HepG2 (cell line): ENCODE data around the gene DGCR2. TPM values are rescaled to one million over a fixed set of nuclear protein-coding genes. Genes with fewer than 3 reads are reported as not detected.

Source experiments
- ATAC-seq: fragments of 200-7000 bp; cut with Tn5 transposase; 3 replicates; pipeline ENCODE4 v1.9.1; 2020; ENCODE audit warnings: mild to moderate bottlenecking, moderate library complexity
- BruUV-seq: library from RNA; stranded (reverse); fragments of 400-500 nt; replicated peaks from 2 replicates; lab custom pipeline; 2021; lab: Mats Ljungman, UMichigan
- CTCF ChIA-PET: fragments of 300-600 bp; formaldehyde crosslinking; extraction: SDS; loops from one replicate; lab custom pipeline; 2021; ENCODE audit warnings: low total read pairs, inconsistent platforms, low intra/inter-chr PET ratio; lab: Yijun Ruan, JAX
- POLR2A ChIA-PET: fragments of 350-600 bp; sonication (Branson Sonifier 250); formaldehyde crosslinking; loops from one replicate; lab custom pipeline; 2020; ENCODE audit warnings: antibody characterized with exemption, inconsistent platforms; lab: Yijun Ruan, JAX
- DNase-seq: peaks from one replicate; pipeline ENCODE4 v3.0.0-alpha.2; 2015; ENCODE audit warnings: low spot score
- FAIRE-seq: peaks from 3 replicates; lab custom pipeline; 2011; peaks lifted over from hg19 to GRCh38; lab: Jason Lieb, UNC
- H2AFZ ChIP-seq: one replicate; pipeline ENCODE4 v1.6.1; 2011; ENCODE audit warnings: low read length, inconsistent platforms
- H3K27ac ChIP-seq: fragments of 300-600 bp; 3 replicates; pipeline ENCODE4 v1.8.0; 2011; ENCODE audit warnings: mixed run types, mild to moderate bottlenecking, mixed read lengths, low read length, inconsistent platforms; ENCODE audit not compliant: insufficient read depth; ENCODE audit errors: extremely low read length
- H3K27me3 ChIP-seq, 2 experiments: fragments of 200-600 bp in 1 of 2; 2 replicates in 1 of 2; 3 replicates in 1 of 2; pipeline versions ENCODE4 v1.6.0 to v1.8.0; 2011; ENCODE audit warnings: low read length in 2 of 2, mild to moderate bottlenecking in 2 of 2, moderate library complexity in 2 of 2, inconsistent platforms in 1 of 2; ENCODE audit not compliant: insufficient read depth in 2 of 2, control insufficient read depth in 1 of 2
- H3K36me3 ChIP-seq, 2 experiments: fragments of 200-600 bp in 1 of 2; replicated peaks in 1 of 2; 2 replicates in 1 of 2; 3 replicates in 1 of 2; pipeline versions ENCODE4 v1.5.1 to v1.8.0; 2011; ENCODE audit warnings: low read length in 2 of 2, inconsistent platforms in 1 of 2; ENCODE audit not compliant: insufficient read depth in 2 of 2, control insufficient read depth in 1 of 2
- H3K4me1 ChIP-seq: 2 replicates; pipeline ENCODE4 v1.5.1; 2012; ENCODE audit warnings: low read length, inconsistent platforms; ENCODE audit not compliant: insufficient read depth
- H3K4me2 ChIP-seq: 2 replicates; pipeline ENCODE4 v1.6.0; 2011; ENCODE audit warnings: low read depth, low read length, inconsistent platforms
- H3K4me3 ChIP-seq, 3 experiments: fragments of 200-600 bp in 1 of 3; sonication (generic), shearing (Covaris generic) in 1 of 3; replicated peaks in 1 of 3; 2 replicates each; pipeline ENCODE4 v1.5.1; 2011 to 2016; ENCODE audit warnings: low read length in 3 of 3, inconsistent platforms in 2 of 3, low read depth in 2 of 3, mild to moderate bottlenecking in 2 of 3, control low read depth in 1 of 3, mixed read lengths in 1 of 3; ENCODE audit not compliant: insufficient read depth in 1 of 3
- H3K79me2 ChIP-seq: one replicate; pipeline ENCODE4 v1.6.1; 2011; ENCODE audit warnings: low read length, inconsistent platforms; ENCODE audit not compliant: insufficient read depth
- H3K9ac ChIP-seq: 2 replicates; pipeline ENCODE4 v1.6.0; 2011; ENCODE audit warnings: mild to moderate bottlenecking, low read depth, low read length, inconsistent platforms; ENCODE audit not compliant: insufficient read depth
- H3K9me3 ChIP-seq: 2 replicates; pipeline ENCODE4 v1.5.1; 2012; ENCODE audit warnings: mild to moderate bottlenecking, low read length
- H4K20me1 ChIP-seq: 2 replicates; pipeline ENCODE4 v1.6.0; 2011; ENCODE audit warnings: inconsistent platforms, mild to moderate bottlenecking, low read length, moderate library complexity; ENCODE audit not compliant: insufficient read depth
- FOSL1 ChIP-seq: sonication (generic); formaldehyde crosslinking; IDR thresholded peaks from 2 replicates; pipeline ENCODE4 v1.9.0; 2021; ENCODE audit warnings: missing genetic modification reagents, borderline replicate concordance
- FOXO4 ChIP-seq: sonication (generic); formaldehyde crosslinking; conservative IDR thresholded peaks from 2 replicates; pipeline ENCODE4 v1.8.1; 2023; ENCODE audit warnings: missing genetic modification reagents
- PHB2 ChIP-seq: fragments of 450-650 bp; IDR thresholded peaks from 2 replicates; pipeline ENCODE4 v1.6.1; 2018; ENCODE audit not compliant: partially characterized antibody
- RBFOX2 ChIP-seq: fragments of 200-400 bp; formaldehyde crosslinking; IDR thresholded peaks from 2 replicates; pipeline ENCODE4 v1.6.1; 2017; ENCODE audit warnings: low read depth, mild to moderate bottlenecking, low read length
- SAP130 ChIP-seq: IDR thresholded peaks from 2 replicates; pipeline ENCODE4 v1.6.1; 2016; ENCODE audit warnings: low read depth
- ZNF121 ChIP-seq: sonication (generic); formaldehyde crosslinking; IDR thresholded peaks from 2 replicates; pipeline ENCODE4 v1.5.0; 2020; ENCODE audit warnings: mild to moderate bottlenecking, missing genetic modification reagents
- ZNF24 ChIP-seq: fragments of 450-650 bp; IDR thresholded peaks from 2 replicates; pipeline ENCODE4 v1.6.1; 2017; ENCODE audit warnings: antibody characterized with exemption, mild to moderate bottlenecking
- ZNF484 ChIP-seq: sonication (generic); formaldehyde crosslinking; IDR thresholded peaks from 2 replicates; pipeline ENCODE4 v1.5.1; 2020; ENCODE audit warnings: mild to moderate bottlenecking, low read depth, missing genetic modification reagents, borderline replicate concordance
- ZNF850 ChIP-seq: sonication (generic); formaldehyde crosslinking; conservative IDR thresholded peaks from 2 replicates; pipeline ENCODE4 v1.9.0; 2021; ENCODE audit warnings: mild to moderate bottlenecking, missing genetic modification reagents
- WGBS: methylation state at CpG from one replicate; pipeline ENCODE4 v1.1.6; 2017; ENCODE audit warnings: low lambda C conversion rate; 5-methylcytosine and 5-hydroxymethylcytosine counted together
- in situ Hi-C: cut with HindIII; loops from 2 replicates; pipeline ENCODE4 v1.10.0; 2017; ENCODE audit warnings: low pct_unique_long_range_greater_than_20kb; ENCODE audit not compliant: extremely low pct_ligation_motif_present
- intact Hi-C: fragments of 100-400 bp; cut with micrococcal nuclease; formaldehyde crosslinking; loops from one replicate; pipeline ENCODE4 v1.10.0; 2022; ENCODE audit not compliant: unreplicated experiment
- polyA plus RNA-seq, 8 experiments: library from polyadenylated mRNA; depleted of rRNA in 3 of 8; stranded (reverse) in 7 of 8; unstranded in 1 of 8; fragments of >200 nt; fragmentation: Illumina TruSeq in 4 of 8; extraction: Trizol in 4 of 8; gene quantifications; 2 replicates each; pipeline versions ENCODE4 v1.2.1 to v1.2.3, GENCODE V29; 2011 to 2016; ENCODE audit warnings: low read depth in 4 of 8, missing spikeins in 1 of 8, mixed read lengths in 1 of 8; ENCODE audit not compliant: insufficient read depth in 1 of 8
- total RNA-seq, 5 experiments: library from RNA; depleted of rRNA; stranded (reverse); fragments of >200 nt; fragmentation: Illumina TruSeq; extraction: Trizol; gene quantifications; 2 replicates each; pipeline ENCODE4 v1.2.3, GENCODE V29; 2016; ENCODE audit warnings: low read depth in 1 of 5

DGCR2 gene
- total and polyA plus RNA-seq, 2 of the 13 experiments (the other 11 are each of a cell fraction or from before 2014, with no cell fraction given), result 23.1 to 35.3 TPM

DNA sequence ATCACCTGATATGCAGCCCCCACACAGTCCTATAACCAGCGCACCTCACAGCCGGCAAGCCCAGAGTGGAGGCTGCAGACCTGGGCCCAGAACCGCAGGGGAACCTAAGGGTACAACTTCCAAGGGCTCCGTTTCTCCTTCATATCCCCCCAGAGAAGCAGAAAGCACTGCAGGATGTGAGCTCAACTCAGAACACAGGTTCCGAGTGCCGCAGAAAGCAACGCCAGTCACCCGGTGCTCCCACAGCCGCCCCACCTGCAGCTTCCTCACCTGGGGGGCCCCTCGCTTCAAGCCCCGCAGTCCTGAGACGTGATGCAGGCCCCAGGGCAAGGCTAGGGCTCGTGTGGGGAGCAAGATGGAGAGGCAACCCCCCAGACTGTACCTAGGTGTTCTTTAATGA lies 11.3 kb upstream of the DGCR2 start:
- WGBS, result 100% methylated on average over 2 of the region's 13 CpGs

GRCh38 chr22:19132693-19133400 lies 10.6 kb upstream of the DGCR2 start:
- Histone ChIP-seq H3K27ac (no peak overlapping the region), H3K9ac (no peak overlapping the region), H3K36me3 (peaks cover 13 to 37% of the 10 kb centered on the region in 2 experiments; a peak in 4 of 5 replicates), H3K79me2 (no peaks in the 10 kb centered on the region), H3K4me1 (no peaks in the 10 kb centered on the region), H4K20me1 (no peaks in the 10 kb centered on the region), H3K27me3 (peaks cover 0 to 10% of the 10 kb centered on the region in 2 experiments; a peak in 2 of 5 replicates), H3K4me2 (no peak overlapping the region), H2AFZ (no peak overlapping the region), H3K9me3 (no peaks in the 10 kb centered on the region), H3K4me3 (no peak overlapping the region)
- ChIA-PET CTCF (no interaction called here), POLR2A (no interaction called here)
- no TSS peak for BruUV-seq
- no peak for DNase-seq
- intact Hi-C loops (no loop called here), in situ Hi-C loops (no loop called here)
- no peak for ATAC-seq
- TF ChIP-seq ZNF121 (CRISPR knock-in tag), result no peak
- TF ChIP-seq ZNF850 (CRISPR knock-in tag), result no peak
- TF ChIP-seq ZNF484 (CRISPR knock-in tag), result no peak
- TF ChIP-seq FOSL1 (CRISPR knock-in tag), result no peak
- TF ChIP-seq PHB2, result no peak
- no peak for FAIRE-seq
- 85% methylated on average over 7 of the region's 9 CpGs for WGBS

More for the DNA sequence above, 11.3 kb upstream of the DGCR2 start:
- Histone ChIP-seq H3K36me3 (peaks cover 14 to 44% of the 10 kb centered on the region in 2 experiments; a peak in 4 of 5 replicates), H3K4me1 (no peaks in the 10 kb centered on the region), H3K4me3 (no peak overlapping the region), H2AFZ (no peak overlapping the region), H3K9me3 (no peaks in the 10 kb centered on the region), H3K27me3 (peaks cover 0 to 7% of the 10 kb centered on the region in 2 experiments; a peak in 2 of 5 replicates), H3K4me2 (no peak overlapping the region), H3K79me2 (no peaks in the 10 kb centered on the region), H3K9ac (no peak overlapping the region), H4K20me1 (no peaks in the 10 kb centered on the region), H3K27ac (no peak overlapping the region)
- no peak for ATAC-seq
- no peak for DNase-seq
- ChIA-PET POLR2A (interaction anchor here (1.3 kb wide), 1 partner anchor 12 kb away, joined by 3 read pairs; the partner anchor contains the start of gene DGCR2), CTCF (no interaction called here)
- intact Hi-C loops, result no loop called here
- FAIRE-seq, result no peak
- no TSS peak for BruUV-seq
- TF ChIP-seq SAP130, result no peak
- TF ChIP-seq ZNF24, result no peak
- no peak for TF ChIP-seq RBFOX2
- TF ChIP-seq FOXO4 (CRISPR knock-in tag), result no peak
- in situ Hi-C loops, result no loop called here
